Occipital lobe (tissue), 2 donors: ENCODE measurements around the gene KCNJ15. TPM values are rescaled to one million over a fixed set of nuclear protein-coding genes. Genes with fewer than 3 reads are reported as not detected.

Source experiments
- DNase-seq: peaks from one replicate; lab custom pipeline; 2025; lab: John Stamatoyannopoulos, UW
- total RNA-seq: library from RNA; depleted of rRNA; stranded (reverse); fragments of >200 nt; gene quantifications from one replicate; pipeline ENCODE4 v1.2.3, GENCODE V29; 2014

Gene KCNJ15
- total RNA-seq, 1 donor from 2014 or later: under 0.01 TPM

DNA sequence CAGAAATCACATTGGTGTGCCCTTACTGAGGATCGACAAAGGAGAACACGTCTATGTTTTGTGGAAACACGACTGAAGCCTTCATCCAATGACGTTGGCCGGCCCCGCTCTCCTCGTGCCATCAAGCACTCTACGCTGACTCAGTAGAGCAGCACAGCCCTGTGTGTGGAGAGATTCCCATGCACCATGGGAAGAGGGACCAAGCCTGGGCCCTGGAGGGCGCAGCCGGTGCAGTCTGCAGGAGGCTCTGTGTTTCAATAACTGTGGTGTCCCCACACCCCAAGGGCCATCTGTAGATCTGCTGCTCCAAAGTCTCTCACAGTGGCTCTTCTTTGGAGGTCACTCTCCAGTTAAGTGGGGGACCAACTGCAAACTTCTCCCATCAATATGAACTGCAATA, 97.4 kb downstream of the KCNJ15 start:
- DNase-seq: no peak

DNA sequence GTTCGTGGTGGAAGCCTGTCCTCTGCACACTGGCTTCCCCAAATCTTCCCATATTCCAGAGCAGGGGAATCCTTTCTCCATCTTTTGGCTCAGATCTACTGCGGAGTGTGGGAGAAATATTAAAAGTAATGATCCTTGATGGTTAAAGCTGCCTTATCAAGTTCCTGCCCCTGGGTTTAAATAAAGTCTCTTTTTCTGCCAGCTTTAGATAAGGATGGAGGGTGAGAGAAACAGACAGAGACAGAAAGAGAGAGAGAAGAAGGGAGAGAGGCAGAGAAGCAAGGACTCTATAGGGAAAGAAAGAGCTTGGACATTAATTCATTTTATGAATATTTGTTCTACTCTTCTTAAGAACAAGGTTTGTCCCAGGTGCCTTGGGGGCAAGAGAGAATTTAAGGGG, 98.0 kb downstream of the KCNJ15 start:
- DNase-seq: no peak

DNA sequence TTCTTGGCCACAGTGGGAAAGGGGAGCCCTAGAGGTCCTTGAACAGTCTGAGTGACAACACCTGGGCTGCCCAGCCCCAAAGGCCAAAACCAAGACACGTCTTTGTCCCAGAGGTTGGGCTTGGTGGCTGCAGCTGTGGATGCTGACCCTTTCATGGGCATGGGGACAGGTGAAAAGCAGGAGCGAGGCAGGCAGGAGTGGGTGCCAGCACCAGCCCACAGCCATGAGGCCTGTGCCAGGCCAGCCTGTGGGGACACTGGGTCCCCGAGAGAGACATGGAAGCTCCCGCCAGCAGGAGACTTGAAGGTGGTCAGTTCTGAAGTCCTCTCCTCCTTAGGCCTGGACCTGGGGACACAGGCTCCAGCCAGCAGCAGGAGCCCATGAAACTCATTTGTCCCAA, 98.6 kb downstream of the KCNJ15 start:
- DNase-seq: no peak

DNA sequence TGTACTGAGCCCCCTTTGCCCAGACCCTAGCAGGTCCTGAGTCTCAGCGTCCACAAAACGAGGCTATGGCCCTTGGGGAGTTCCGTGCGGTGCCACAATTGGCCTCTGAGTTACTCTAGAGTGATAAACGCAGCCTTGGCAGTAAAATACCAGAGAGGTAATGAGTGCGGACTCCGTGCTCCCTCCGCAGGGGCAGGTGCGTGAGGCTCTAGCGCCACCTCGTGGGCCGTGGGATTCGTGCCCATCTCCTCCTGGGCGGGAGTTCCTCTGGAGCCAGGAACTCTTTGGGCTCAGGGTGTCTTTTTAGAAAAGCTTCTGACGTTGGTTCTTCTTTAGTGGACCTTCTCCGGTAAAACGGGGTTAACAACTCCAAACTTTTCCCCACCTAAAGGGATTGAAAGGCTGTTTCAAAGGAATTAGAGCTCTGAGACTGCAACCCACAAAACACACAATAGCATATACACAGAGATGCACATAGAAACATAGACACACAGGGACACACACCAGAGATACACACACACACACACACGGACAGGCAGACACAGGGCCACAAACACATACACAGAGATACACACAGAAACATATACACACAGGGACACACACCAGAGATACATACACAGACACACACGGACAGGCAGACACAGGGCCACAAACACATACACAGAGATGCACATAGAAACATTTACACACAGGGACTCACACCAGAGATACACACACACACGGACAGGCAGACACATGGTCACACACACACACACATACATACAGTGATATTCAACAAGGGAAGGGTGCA, 99.4 kb downstream of the KCNJ15 start:
- peak; percentile 57 for DNase-seq

Other genes with a start within 250 kb of the KCNJ15 start
- gene ERG, start 241.5 kb downstream of the KCNJ15 start, total RNA-seq: 1.2 TPM